GM21367 (cell line): ENCODE results near the gene DNMT3A.
A peak's percentile ranks its signal among the peaks of the same experiment; 100 is the strongest.

Source experiments
- ATAC-seq: cut with Tn5 transposase; IDR thresholded peaks from one replicate; pipeline ENCODE4 v1.9.1; 2021; ENCODE audit not compliant: unreplicated experiment

Gene DNMT3A

DNA sequence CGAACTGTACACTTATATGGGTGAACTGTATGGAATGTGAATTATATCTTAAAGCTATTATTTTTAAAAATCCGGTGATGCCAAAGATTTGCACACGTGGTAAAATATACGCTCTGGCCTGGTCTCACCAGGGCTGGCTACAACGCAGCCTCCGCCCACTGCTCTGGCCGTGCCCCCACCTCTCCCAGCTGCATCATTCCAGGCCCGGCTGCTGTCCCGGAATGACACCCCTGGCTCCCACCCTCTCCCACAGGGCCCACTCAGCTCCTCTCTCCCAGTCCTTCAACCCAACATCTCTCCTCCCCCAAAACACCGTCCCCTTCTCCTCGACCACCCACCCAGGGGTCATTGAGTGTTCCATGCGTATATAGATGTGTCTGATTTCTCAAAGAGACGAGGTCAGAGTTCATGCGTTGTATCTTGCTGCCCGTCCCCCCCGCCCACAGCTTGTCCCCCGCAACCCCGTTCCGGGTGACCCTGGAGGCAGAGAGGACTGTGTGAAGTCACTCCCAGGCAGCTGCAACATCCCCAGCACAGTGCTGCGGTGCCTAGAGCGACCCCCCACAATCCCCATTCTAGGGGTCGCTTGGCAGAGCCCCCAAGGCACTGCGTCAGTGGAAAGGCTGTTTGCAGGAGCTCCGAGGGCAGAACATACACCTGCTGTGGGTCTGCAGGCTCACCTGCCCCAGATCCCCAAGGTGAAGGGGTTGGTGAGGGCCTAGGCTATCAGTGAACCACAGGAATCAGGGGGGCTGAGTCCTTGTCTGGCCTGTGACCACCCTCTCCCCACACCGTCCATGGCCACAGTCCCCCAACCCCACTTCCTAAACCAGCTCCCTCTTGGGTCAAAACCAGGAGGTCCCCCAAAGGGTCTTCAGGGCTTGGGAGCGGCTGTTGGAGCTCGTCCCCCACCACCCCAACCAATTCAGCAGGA is 13.3 kb downstream of the DNMT3A start:
- no peak for ATAC-seq

GRCh38 chr2:25326326-25327013 is 15.3 kb downstream of the DNMT3A start:
- ATAC-seq, result no peak

DNA sequence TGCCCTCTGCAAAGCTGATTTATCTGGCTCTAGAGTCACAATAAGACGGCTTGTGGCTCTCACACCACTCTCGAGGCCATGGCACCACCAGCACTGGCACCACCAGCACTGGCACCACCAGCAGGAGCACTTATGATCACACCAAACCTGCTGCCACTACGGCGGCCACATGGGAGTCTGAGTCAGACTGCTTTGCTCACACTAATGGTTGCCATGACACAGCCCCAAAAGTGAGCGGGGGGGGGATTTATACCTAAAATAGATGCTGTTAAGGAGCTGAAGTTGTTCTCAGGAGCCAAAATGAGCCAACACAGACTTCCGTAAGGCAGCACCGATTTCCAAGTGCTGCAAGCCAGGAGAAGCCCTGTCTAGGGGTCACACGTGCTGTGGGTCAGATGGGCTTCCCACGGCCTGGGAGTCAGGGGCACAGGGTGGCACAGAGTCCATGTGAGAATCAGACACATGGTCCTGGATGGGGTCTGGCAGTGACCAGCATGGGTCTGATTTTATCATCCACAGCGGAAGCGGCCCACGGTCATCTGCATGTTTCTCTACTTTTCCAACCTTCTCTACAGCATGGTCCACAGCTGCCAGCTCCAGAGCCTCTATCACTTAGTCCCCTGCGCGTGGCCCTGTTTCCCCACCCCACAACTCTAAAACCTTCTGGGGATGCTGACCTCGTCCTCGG is 16.7 kb downstream of the DNMT3A start:
- ATAC-seq, result no peak

GRCh38 chr2:25324251-25324650 is 17.5 kb downstream of the DNMT3A start:
- ATAC-seq, result no peak

DNA sequence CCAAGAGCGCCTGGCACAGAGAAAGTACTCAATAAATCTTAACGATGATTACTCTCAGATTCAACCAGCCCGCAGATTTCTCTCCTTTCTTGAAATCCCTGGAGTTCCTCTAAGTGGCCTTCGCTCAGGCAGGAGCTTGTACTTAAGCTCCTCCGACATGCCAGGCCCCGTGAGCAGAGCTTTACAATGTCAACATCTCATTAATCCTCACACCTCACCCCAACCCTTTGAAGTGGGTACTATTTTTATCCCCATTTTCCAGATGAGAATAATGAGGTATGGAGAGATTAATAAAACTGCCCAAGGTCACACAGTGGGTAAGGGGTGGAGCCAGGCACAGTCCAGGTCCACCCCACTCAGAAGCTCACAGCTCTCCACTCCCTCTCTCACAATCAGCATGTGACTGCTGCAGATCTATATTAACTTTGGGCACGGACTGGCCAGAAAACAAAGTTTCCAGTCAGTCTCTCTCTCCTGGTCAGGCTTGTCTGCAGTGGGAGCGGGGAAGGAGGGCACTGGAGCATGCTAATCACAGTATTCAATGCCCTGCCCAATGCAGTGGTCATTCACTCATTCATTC is 18.0 kb downstream of the DNMT3A start:
- ATAC-seq, result no peak

DNA sequence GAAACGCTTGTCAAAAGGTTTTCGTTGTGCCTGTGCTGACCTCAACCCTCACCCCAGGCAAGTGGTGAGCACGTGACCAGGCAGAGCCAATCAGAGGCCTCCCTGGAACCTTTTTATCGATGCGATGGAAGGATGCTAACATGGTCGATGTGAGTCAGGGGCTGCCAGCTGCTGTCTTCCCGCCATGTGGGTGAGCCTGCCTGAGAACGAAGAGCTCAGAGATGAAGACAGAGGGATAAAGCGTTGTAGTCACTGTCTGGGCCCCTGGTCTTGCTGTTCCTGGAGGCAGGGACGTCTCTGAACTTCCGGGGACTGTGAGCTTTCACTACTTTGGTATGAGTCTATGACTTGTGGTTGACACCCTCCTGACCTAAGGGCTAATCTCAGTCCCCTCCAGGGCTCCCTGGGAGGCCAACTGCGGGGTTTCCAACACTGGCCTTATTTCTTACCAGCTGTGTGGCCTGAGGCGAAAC is 18.6 kb downstream of the DNMT3A start:
- no peak for ATAC-seq

DNA sequence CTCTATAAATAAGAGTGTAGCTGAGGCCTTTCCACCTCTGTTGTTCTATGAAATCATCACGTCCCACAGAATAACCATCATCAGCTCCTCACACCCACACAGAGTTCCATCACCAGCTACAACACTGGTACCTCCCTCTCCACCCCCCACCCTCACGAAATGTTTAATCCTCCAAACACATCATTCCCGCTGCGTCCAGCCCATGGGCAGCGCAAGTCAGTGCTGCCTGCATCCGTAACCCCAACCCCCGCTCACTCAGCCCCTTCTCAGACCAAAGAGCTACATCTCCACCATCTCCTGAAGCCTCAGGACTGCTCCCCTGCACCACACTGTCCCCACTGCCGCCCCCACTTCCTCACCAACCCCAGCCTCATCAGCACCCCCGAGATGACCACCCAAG is 19.4 kb downstream of the DNMT3A start:
- no peak for ATAC-seq

- peak; percentile 49 for ATAC-seq
Measured at GRCh38 chr2:25320077-25320476, 21.6 kb downstream of the DNMT3A start.

DNA sequence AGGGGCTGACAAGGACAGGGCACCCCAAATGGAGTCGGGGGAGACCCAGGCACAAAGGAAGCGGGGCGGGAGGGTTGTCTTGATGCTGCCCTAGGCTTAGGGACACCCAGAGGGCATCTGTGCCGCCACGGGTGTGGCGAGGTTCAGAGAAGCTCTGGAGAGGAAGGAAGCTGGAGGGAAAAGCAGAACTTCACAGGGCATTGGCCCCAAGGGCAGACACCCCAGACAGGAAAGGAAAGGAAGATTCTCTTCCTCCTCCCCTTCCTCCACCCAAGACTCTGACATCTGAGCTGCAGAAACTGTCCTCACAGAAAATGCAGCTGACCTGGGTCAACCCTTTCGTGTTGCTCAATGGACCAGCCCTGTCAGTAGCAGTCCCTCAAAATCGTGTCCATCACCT is 25.6 kb downstream of the DNMT3A start:
- ATAC-seq, result no peak

GRCh38 chr2:25315316-25315680 is 26.4 kb downstream of the DNMT3A start:
- ATAC-seq, result no peak

DNA sequence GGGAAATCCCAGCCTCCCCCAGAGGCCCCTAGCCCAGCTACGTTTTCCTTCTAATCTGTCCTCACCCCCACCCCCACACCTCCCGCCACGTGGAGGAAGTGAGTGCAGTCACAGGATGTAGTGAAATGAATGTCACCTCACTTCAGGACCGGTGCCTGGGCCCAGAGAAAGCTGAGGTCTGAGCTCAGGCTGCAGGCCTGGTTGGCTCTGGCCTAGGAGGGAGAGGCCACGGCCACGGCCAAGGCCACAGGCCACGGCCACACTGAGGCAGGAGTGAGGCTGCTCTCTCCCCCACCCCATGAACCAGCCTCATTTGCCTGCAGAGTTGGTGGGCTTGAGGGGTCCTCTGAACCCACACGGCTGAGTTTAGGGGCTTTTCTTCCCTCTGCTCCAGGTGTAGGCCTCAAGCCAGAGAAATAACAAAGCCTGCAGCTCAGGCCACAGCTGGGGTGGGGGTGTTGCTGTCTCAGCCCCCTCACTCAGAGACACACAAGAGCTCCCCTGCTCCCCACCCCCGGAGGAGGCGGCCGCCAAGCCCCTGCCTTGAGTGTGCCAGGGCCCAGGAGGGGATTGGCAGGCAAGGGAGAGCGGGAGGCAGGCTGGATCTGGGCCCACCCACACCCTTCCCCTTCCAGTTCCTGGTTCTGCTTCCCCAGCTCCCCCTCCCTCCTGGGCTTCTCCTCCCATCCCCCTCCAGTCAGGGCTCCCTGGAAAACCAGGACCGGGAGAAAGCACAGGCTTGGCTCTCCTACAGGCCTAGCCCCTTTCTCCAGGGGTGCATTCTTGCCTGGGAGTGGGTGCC is 27.0 kb downstream of the DNMT3A start:
- no peak for ATAC-seq

DNA sequence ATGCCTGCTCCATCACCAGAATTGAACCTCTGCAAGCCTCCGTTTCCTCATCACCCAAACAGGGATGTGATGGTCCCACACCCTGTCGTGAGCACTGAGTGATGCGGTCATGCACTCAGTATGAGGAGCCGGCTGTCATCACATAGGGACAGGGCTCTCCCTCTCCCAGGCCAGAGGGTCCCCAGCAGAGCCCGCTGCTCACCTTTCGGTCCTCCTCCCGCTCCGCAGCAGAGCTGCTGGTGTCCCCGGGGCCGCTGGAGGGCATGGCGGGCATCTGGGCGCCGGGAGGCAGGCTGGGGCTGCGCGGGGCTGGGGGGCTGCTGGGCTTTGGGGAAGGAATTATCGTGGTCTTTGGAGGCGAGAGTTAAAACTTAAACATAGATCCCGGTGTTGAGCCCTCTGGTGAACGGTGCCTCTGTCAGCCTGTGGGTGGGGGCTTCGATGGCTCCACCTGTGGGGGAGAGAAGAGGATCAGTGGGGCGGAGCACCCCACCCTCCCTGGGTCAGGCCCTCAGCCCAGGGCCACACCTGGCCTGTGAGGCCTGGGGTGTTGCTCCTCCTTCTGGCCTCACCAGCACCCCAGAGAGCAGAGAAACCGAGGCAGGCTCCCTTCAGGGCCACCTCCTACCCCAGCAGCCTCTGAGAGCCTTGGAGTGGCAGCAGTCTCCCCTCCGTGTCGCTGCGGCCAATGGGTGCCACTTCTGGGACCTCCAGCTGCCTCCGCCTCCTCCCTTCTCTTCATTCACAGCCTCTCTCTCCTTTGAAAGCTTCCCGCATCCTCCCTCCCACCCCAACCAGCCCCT is 27.8 kb downstream of the DNMT3A start:
- ATAC-seq, result no peak

- ATAC-seq, result no peak
Measured at GRCh38 chr2:25312958-25313710, 28.6 kb downstream of the DNMT3A start.

- ATAC-seq, result no peak
Measured at GRCh38 chr2:25311865-25312575, 29.7 kb downstream of the DNMT3A start.

- ATAC-seq, result no peak
Measured at GRCh38 chr2:25310965-25311864, 30.5 kb downstream of the DNMT3A start.

GRCh38 chr2:25310709-25310964 is 31.1 kb downstream of the DNMT3A start:
- no peak for ATAC-seq

DNA sequence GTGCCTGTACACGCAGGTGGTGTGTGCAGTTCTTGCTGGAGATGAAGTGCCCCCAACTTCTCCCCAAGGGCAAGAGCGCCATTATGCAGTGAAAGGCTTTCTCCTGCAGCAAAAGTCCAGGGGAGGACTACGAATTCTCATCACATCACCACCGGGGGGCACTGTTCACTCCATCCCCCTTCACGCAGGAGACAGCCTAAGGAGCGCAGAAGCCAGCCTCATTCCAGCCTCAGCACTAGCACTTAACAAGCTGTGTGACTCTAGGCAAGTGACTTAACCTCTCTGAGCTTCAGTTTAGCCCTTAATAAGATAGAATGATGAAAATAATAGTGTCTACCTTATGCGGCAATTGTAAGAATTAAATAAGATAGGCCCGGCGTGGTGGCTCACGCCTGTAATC is 32.3 kb downstream of the DNMT3A start:
- ATAC-seq, result no peak

DNA sequence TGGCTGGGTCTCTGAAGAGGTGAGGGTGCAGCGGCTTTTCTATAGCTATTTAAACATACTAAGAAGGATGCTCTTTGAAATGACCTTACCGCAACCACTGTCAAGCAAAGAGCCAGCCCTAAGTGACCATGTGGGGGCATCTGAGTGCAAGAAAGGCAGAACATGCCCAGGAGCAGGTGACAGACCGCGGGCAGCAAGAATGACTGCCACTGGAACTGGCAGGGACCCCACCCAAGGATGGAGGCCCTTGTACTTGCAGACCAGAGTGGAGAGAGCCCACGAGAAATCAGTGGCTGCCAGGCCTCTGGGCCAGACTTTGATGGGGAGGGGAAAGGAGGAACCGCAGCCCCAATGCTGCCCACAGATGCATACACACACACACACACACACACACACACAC is 33.1 kb downstream of the DNMT3A start:
- no peak for ATAC-seq
